Activated CD8-positive, alpha-beta T cell treated with anti-CD3 and anti-CD28 coated beads for 36 hours (primary cell): Measurements from ENCODE around the gene IFITM10. TPM values are rescaled to one million over a fixed set of nuclear protein-coding genes. Genes with fewer than 3 reads are reported as not detected.

ENCODE experiments used
- ATAC-seq: fragments of 200-7000 bp; cut with Tn5 transposase; one replicate; pipeline ENCODE4 v1.10.0; 2021; ENCODE audit warnings: mild to moderate bottlenecking, moderate library complexity
- CTCF ChIA-PET: fragments of 350-600 bp; sonication (Branson Sonifier 250); formaldehyde crosslinking; loops from one replicate; lab custom pipeline; 2021; ENCODE audit warnings: antibody characterized with exemption; lab: Charles Lee
- POLR2A ChIA-PET: fragments of 350-600 bp; sonication (Branson Sonifier 250); formaldehyde crosslinking; loops from one replicate; lab custom pipeline; 2021; ENCODE audit warnings: antibody characterized with exemption; lab: Charles Lee
- DNase-seq: peaks from one replicate; pipeline ENCODE4 v3.0.0-alpha.2; 2020
- H3K27ac Mint-ChIP-seq: one replicate; pipeline ENCODE4 v1.8.0; 2021; ENCODE audit warnings: mild to moderate bottlenecking, mixed read lengths
- H3K27me3 Mint-ChIP-seq: one replicate; pipeline ENCODE4 v1.8.0; 2021; ENCODE audit warnings: mixed read lengths
- H3K36me3 Mint-ChIP-seq: one replicate; pipeline ENCODE4 v1.8.0; 2021; ENCODE audit warnings: low read depth, mixed read lengths
- H3K4me1 Mint-ChIP-seq: one replicate; pipeline ENCODE4 v1.8.0; 2021; ENCODE audit warnings: low read depth, mixed read lengths
- H3K4me3 Mint-ChIP-seq: one replicate; pipeline ENCODE4 v1.8.0; 2021; ENCODE audit warnings: mild to moderate bottlenecking, moderate library complexity, mixed read lengths
- H3K9me3 Mint-ChIP-seq: one replicate; pipeline ENCODE4 v1.8.0; 2021; ENCODE audit warnings: mixed read lengths
- CTCF ChIP-seq: fragments of 200-600 bp; IDR thresholded peaks from one replicate; pipeline ENCODE4 v1.8.0; 2022; ENCODE audit warnings: antibody characterized with exemption, mild to moderate bottlenecking
- intact Hi-C: fragments of 100-400 bp; cut with micrococcal nuclease; formaldehyde crosslinking; loops from one replicate; pipeline ENCODE4 v1.10.0; 2022
- total RNA-seq, 2 experiments: library from RNA; stranded (reverse); gene quantifications; one replicate each; pipeline ENCODE4 v1.2.3, GENCODE V29; 2021

IFITM10 gene
- total RNA-seq, 2 experiments from 2014 or later = 0.07 to 0.31 TPM

- ATAC-seq (peak; percentile 24), DNase-seq (no peak)
- peaks cover 16% of the 10 kb centered on the region for H3K4me1 Mint-ChIP-seq
- H3K27ac Mint-ChIP-seq = no peak overlapping the region
- no peak overlapping the region for H3K4me3 Mint-ChIP-seq
- ChIA-PET POLR2A (interaction anchor here (0.9 kb wide), 1 partner anchor 12 kb away, joined by 3 read pairs; no protein-coding TSS in a partner anchor), CTCF (no interaction called here)
- H3K9me3 Mint-ChIP-seq = peaks cover 2% of the 10 kb centered on the region
- intact Hi-C loops = no loop called here
- no peak for TF ChIP-seq CTCF
- no peaks in the 10 kb centered on the region for H3K36me3 Mint-ChIP-seq
- H3K27me3 Mint-ChIP-seq = peaks cover 15% of the 10 kb centered on the region
Measured at GRCh38 chr11:1748636-1749394, 1.6 kb downstream of the IFITM10 start.

- Mint-ChIP-seq H3K4me3 (no peak overlapping the region), H3K27ac (no peak overlapping the region), H3K9me3 (peaks cover 2% of the 10 kb centered on the region), H3K4me1 (peaks cover 14% of the 10 kb centered on the region), H3K36me3 (no peaks in the 10 kb centered on the region), H3K27me3 (peaks cover 15% of the 10 kb centered on the region)
- POLR2A ChIA-PET = interaction anchor here (0.9 kb wide), 1 partner anchor 11 kb away, joined by 3 read pairs; no protein-coding TSS in a partner anchor
- intact Hi-C loops = no loop called here
- CTCF ChIA-PET = no interaction called here
- TF ChIP-seq CTCF = no peak
- ATAC-seq (no peak), DNase-seq (no peak)
Measured at GRCh38 chr11:1747753-1748635, 2.4 kb downstream of the IFITM10 start.

- no peaks in the 10 kb centered on the region for H3K36me3 Mint-ChIP-seq
- peaks cover 2% of the 10 kb centered on the region for H3K9me3 Mint-ChIP-seq
- CTCF ChIA-PET = no interaction called here
- intact Hi-C loops = no loop called here
- no peak for ATAC-seq
- H3K4me1 Mint-ChIP-seq = peaks cover 14% of the 10 kb centered on the region
- TF ChIP-seq CTCF = no peak
- no peak overlapping the region for H3K27ac Mint-ChIP-seq
- H3K27me3 Mint-ChIP-seq = peaks cover 15% of the 10 kb centered on the region
- no peak overlapping the region for H3K4me3 Mint-ChIP-seq
- POLR2A ChIA-PET = no interaction called here
- DNase-seq = no peak
Measured at GRCh38 chr11:1746956-1747752, 3.2 kb downstream of the IFITM10 start.

- H3K4me1 Mint-ChIP-seq = peaks cover 14% of the 10 kb centered on the region
- DNase-seq = no peak
- POLR2A ChIA-PET = no interaction called here
- intact Hi-C loops = no loop called here
- H3K4me3 Mint-ChIP-seq = no peak overlapping the region
- no peak overlapping the region for H3K27ac Mint-ChIP-seq
- peaks cover 2% of the 10 kb centered on the region for H3K9me3 Mint-ChIP-seq
- no peaks in the 10 kb centered on the region for H3K36me3 Mint-ChIP-seq
- peaks cover 15% of the 10 kb centered on the region for H3K27me3 Mint-ChIP-seq
- CTCF ChIA-PET = no interaction called here
- TF ChIP-seq CTCF = no peak
- ATAC-seq = no peak
Measured at GRCh38 chr11:1746511-1746931, 3.9 kb downstream of the IFITM10 start.
